OCI-LY7 (cell line): ENCODE measurements around the gene FRMD1.

ENCODE experiments used
- EZH2phosphoT487 ChIP-seq: fragments of 200-600 bp; sonication (generic); IDR thresholded peaks from 2 replicates; pipeline ENCODE4 v1.6.1; 2018; ENCODE audit warnings: low read depth, borderline replicate concordance, mild to moderate bottlenecking, mixed run types, antibody characterized with exemption, low read length, moderate library complexity, mixed read lengths
- TF ChIP-seq, protein P1 (sequence below): fragments of 200-600 bp; sonication (generic); conservative IDR thresholded peaks from 2 replicates; pipeline ENCODE4 v1.5.1; 2014; ENCODE audit warnings: mild to moderate bottlenecking, antibody characterized with exemption, low read length, moderate library complexity, mixed read lengths

DNA sequence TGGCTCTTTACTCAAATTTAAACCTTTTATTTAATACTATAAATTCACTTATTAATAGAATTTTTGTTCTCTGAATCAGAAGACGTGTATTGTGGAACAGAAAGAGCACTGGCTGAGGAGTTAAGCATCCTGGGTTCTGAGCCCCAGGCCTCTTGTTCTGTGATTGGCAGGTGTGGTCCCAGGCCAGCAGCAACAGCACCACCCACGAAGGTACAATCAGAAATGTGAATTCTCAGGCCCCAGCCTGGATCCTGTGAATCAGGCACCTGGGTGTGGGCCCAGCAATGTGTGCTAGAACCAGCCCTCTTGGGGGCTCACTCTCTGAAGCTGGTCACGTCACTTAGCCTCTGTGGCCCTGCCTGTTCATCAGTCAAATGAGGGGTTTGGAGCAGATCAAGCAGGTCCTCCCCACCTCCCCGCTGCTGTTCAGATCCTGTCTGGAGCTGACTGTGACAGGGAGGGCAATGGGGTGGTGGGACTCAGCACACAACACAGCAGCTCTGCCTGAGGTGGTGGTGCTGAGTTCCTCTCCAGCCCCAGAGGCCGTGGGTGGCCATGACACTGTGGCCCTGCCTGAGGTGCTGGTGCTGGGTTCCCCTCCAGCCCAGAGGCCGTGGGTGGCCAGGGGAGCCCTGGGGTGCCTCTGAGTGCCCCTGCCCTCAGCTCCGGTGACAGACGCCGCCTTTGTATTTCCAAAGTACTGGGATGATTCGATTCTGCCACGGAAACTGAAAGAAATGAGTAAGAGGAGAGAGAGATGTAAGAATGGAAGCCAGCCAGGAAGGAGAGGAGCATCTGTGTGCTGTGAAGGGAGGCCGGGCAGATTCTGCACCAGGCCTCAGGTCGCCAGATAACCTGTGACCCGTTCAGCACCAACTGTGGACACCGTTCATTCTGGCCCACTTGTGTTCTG is 41.6 kb upstream of the FRMD1 start:
- TF ChIP-seq EZH2phosphoT487: no peak
- TF ChIP-seq, protein P1, sequence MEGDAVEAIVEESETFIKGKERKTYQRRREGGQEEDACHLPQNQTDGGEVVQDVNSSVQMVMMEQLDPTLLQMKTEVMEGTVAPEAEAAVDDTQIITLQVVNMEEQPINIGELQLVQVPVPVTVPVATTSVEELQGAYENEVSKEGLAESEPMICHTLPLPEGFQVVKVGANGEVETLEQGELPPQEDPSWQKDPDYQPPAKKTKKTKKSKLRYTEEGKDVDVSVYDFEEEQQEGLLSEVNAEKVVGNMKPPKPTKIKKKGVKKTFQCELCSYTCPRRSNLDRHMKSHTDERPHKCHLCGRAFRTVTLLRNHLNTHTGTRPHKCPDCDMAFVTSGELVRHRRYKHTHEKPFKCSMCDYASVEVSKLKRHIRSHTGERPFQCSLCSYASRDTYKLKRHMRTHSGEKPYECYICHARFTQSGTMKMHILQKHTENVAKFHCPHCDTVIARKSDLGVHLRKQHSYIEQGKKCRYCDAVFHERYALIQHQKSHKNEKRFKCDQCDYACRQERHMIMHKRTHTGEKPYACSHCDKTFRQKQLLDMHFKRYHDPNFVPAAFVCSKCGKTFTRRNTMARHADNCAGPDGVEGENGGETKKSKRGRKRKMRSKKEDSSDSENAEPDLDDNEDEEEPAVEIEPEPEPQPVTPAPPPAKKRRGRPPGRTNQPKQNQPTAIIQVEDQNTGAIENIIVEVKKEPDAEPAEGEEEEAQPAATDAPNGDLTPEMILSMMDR: no peak
